Measurements from ENCODE around the gene JUN. TPM values are rescaled to one million over a fixed set of nuclear protein-coding genes. Genes with fewer than 3 reads are reported as not detected.

The JUN gene
- polyA plus RNA-seq, 3 donors: 29.3 to 330 (median 31.3) TPM

DNA sequence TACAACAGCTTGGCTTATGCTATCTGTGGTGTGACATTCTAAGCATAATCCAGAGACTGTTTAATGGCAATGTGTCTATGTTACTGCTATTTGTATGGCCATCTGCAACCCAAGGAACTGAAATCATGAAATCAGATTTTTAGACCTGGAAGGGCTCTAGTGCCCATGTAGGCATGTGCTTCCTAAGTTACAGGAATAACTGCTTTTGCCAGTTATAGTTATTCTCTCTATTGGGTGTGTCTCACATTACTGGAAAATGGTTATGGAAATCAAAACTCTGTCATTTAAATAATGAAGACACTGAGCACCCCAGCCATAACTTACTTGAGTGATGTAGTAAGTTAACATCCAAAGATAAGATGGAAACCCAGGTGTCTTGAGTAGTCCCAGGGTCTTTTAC is 12.6 kb upstream of the JUN start:
- no peak overlapping the region for H3K4me3 Mint-ChIP-seq
- no peaks in the 10 kb centered on the region for H3K36me3 ChIP-seq (replicated peaks in 1 of 2; ENCODE audit: control insufficient read depth in 1 of 2, insufficient read depth in 2 of 2, low read length in 2 of 2)

DNA sequence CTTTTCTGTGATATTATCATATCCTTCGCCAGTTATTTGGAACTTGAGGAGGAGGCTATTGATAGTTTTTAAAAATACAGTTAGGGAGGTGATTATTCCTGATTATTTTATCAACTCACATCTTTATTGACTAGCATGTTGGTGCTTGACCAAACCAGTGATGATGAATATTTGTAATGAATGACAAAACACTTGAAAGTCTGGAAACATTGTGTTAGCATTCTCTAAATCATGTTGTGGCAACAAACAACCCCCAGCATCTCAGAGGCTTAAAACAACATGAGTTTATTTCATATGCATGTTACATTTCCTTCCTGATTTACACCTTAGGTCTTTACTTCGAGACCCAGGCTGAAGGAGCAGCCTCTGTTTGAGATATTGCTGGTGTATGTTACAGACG is 10.7 kb upstream of the JUN start:
- H3K9ac ChIP-seq (ENCODE audit: insufficient read depth, low read length, poor library complexity, severe bottlenecking): no peak overlapping the region
- Mint-ChIP-seq H3K4me1 (peaks cover 2% of the 10 kb centered on the region), H3K9me3 (peaks cover 0 to 2% (median 1%) of the 10 kb centered on the region in 7 donors), H3K4me3 (no peak overlapping the region), H3K27ac (no peak overlapping the region), H3K27me3 (ENCODE audit: low read depth in 3 of 3) (peaks cover 8 to 16% (median 9%) of the 10 kb centered on the region in 3 donors), H3K36me3 (no peaks in the 10 kb centered on the region)
- no peak overlapping the region for H3K4me2 ChIP-seq (replicated peaks; ENCODE audit: extremely low read depth, low read length, poor library complexity, severe bottlenecking)
- H4K20me1 ChIP-seq (ENCODE audit: insufficient read depth, low read length): no peaks in the 10 kb centered on the region
- no peak overlapping the region for H3K27ac ChIP-seq (ENCODE audit: low read depth in 1 of 2, low read length in 2 of 2)
- no peaks in the 10 kb centered on the region for H3K79me2 ChIP-seq (ENCODE audit: insufficient read depth, low read length)
- H3K9me3 ChIP-seq (replicated peaks in 1 of 2; ENCODE audit: control insufficient read depth in 1 of 2, insufficient read depth in 1 of 2, low read length in 2 of 2): no peaks in the 10 kb centered on the region
- peaks cover 0 to 11% of the 10 kb centered on the region in 2 donors for H3K27me3 ChIP-seq (ENCODE audit: control insufficient read depth in 2 of 2, insufficient read depth in 2 of 2, low read length in 2 of 2)
- TF ChIP-seq, protein P1, sequence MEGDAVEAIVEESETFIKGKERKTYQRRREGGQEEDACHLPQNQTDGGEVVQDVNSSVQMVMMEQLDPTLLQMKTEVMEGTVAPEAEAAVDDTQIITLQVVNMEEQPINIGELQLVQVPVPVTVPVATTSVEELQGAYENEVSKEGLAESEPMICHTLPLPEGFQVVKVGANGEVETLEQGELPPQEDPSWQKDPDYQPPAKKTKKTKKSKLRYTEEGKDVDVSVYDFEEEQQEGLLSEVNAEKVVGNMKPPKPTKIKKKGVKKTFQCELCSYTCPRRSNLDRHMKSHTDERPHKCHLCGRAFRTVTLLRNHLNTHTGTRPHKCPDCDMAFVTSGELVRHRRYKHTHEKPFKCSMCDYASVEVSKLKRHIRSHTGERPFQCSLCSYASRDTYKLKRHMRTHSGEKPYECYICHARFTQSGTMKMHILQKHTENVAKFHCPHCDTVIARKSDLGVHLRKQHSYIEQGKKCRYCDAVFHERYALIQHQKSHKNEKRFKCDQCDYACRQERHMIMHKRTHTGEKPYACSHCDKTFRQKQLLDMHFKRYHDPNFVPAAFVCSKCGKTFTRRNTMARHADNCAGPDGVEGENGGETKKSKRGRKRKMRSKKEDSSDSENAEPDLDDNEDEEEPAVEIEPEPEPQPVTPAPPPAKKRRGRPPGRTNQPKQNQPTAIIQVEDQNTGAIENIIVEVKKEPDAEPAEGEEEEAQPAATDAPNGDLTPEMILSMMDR (IDR thresholded peaks at IDR 0.05): no peak
- intact Hi-C loops (cut with micrococcal nuclease): no loop called here
- no peak overlapping the region for H2AFZ ChIP-seq (ENCODE audit: insufficient read depth, low read depth, low read length, poor library complexity, severe bottlenecking)
- H3K4me3 ChIP-seq (replicated peaks in 1 of 3; ENCODE audit: low read depth in 2 of 3, low read length in 3 of 3): no peak overlapping the region
- H3K4me1 ChIP-seq (ENCODE audit: control insufficient read depth in 1 of 2, insufficient read depth in 2 of 2, low read length in 2 of 2): no peaks in the 10 kb centered on the region
- no peak for DNase-seq
- no CpG with 5 or more reads among the region's 3 CpGs for WGBS (ENCODE audit: insufficient coverage)
- no peaks in the 10 kb centered on the region for H3K36me3 ChIP-seq (replicated peaks in 1 of 2; ENCODE audit: control insufficient read depth in 1 of 2, insufficient read depth in 2 of 2, low read length in 2 of 2)

More for the DNA sequence above, 12.6 kb upstream of the JUN start:
- Mint-ChIP-seq H3K4me1 (peaks cover 2% of the 10 kb centered on the region), H3K27me3 (ENCODE audit: low read depth in 3 of 3) (peaks cover 8 to 15% (median 9%) of the 10 kb centered on the region in 3 donors), H3K9me3 (peaks cover 0 to 5% (median 0%) of the 10 kb centered on the region in 7 donors), H3K27ac (no peak overlapping the region), H3K36me3 (no peaks in the 10 kb centered on the region)
- Histone ChIP-seq H3K9me3 (replicated peaks in 1 of 2; ENCODE audit: control insufficient read depth in 1 of 2, insufficient read depth in 1 of 2, low read length in 2 of 2) (no peaks in the 10 kb centered on the region), H3K4me3 (replicated peaks in 1 of 3; ENCODE audit: low read depth in 2 of 3, low read length in 3 of 3) (no peak overlapping the region), H2AFZ (ENCODE audit: insufficient read depth, low read depth, low read length, poor library complexity, severe bottlenecking) (no peak overlapping the region), H3K9ac (ENCODE audit: insufficient read depth, low read length, poor library complexity, severe bottlenecking) (no peak overlapping the region), H3K27me3 (ENCODE audit: control insufficient read depth in 2 of 2, insufficient read depth in 2 of 2, low read length in 2 of 2) (peaks cover 0 to 8% of the 10 kb centered on the region in 2 donors), H4K20me1 (ENCODE audit: insufficient read depth, low read length) (no peaks in the 10 kb centered on the region), H3K4me1 (ENCODE audit: control insufficient read depth in 1 of 2, insufficient read depth in 2 of 2, low read length in 2 of 2) (no peaks in the 10 kb centered on the region), H3K4me2 (replicated peaks; ENCODE audit: extremely low read depth, low read length, poor library complexity, severe bottlenecking) (no peak overlapping the region), H3K27ac (ENCODE audit: low read depth in 1 of 2, low read length in 2 of 2) (no peak overlapping the region), H3K79me2 (ENCODE audit: insufficient read depth, low read length) (no peaks in the 10 kb centered on the region)
- no peak for DNase-seq
- intact Hi-C loops (cut with micrococcal nuclease): no loop called here
- TF ChIP-seq, protein P1 (IDR thresholded peaks at IDR 0.05): no peak

All from CD14-positive monocyte (primary cell).